Head of caudate nucleus (tissue), 42 donors: ENCODE data around the gene ACSS1.

Experiments
- DNase-seq, 42 donors: peaks; one replicate each; pipeline versions ENCODE4 v3.0.0 to v3.0.0-alpha.2; 2020 to 2021; ENCODE audit warnings: mixed read lengths in 7 of 42
- intact Hi-C: fragments of 100-400 bp; cut with DNase I; formaldehyde crosslinking; loops from one replicate; pipeline ENCODE4 v1.15.0; 2022

Gene ACSS1

GRCh38 chr20:24993337-24994185 is 64.4 kb downstream of the ACSS1 start:
- peak in 12 of 42 donors; percentile 8 to 52 (median 16) for DNase-seq
- intact Hi-C loops, result loop anchor here (2.0 to 5.0 kb wide), 5 partner anchors 71 to 399 kb away; partner anchors contain the start of genes ABHD12, ENTPD6 and PYGB

GRCh38 chr20:24992487-24993205 is 65.3 kb downstream of the ACSS1 start, which contains the start of gene APMAP:
APMAP (minus strand) TSS chr20:24992751; CDS start chr20:24992688, 63 bp downstream.
- DNase-seq, result peak; percentile 93 to 99 (median 98)
- intact Hi-C loops, result loop anchor here (5.0 kb wide), 4 partner anchors 185 to 400 kb away; partner anchors contain the start of genes ABHD12, ENTPD6 and PYGB

GRCh38 chr20:24991897-24992486 is 65.9 kb downstream of the ACSS1 start:
- intact Hi-C loops, result loop anchor here (5.0 kb wide), 4 partner anchors 185 to 400 kb away; partner anchors contain the start of genes ABHD12, ENTPD6 and PYGB
- peak in 13 of 42 donors; percentile 13 to 59 (median 40) for DNase-seq

GRCh38 chr20:24990810-24991252 is 67.1 kb downstream of the ACSS1 start:
- intact Hi-C loops, result loop anchor here (5.0 kb wide), 4 partner anchors 186 to 401 kb away; partner anchors contain the start of genes ABHD12, ENTPD6 and PYGB
- peak in 11 of 42 donors; percentile 2 to 41 (median 17) for DNase-seq

- intact Hi-C loops, result no loop called here
- peak in 7 of 42 donors; percentile 7 to 32 (median 14) for DNase-seq
These were observed 68.8 kb downstream of the ACSS1 start for GRCh38 chr20:24989162-24989561.

GRCh38 chr20:24987873-24988835 is 69.8 kb downstream of the ACSS1 start:
- intact Hi-C loops, result no loop called here
- peak in 10 of 42 donors; percentile 2 to 30 (median 14) for DNase-seq

GRCh38 chr20:24987244-24987643 is 70.7 kb downstream of the ACSS1 start:
- intact Hi-C loops, result no loop called here
- DNase-seq, result peak in 2 of 42 donors; percentile 1 to 19

- peak in 11 of 42 donors; percentile 5 to 40 (median 13) for DNase-seq
- intact Hi-C loops, result no loop called here
These were observed 71.4 kb downstream of the ACSS1 start for GRCh38 chr20:24986436-24987015.

- intact Hi-C loops, result no loop called here
- DNase-seq, result peak in 9 of 42 donors; percentile 8 to 42 (median 17)
These were observed 72.1 kb downstream of the ACSS1 start for GRCh38 chr20:24985802-24986201.

- DNase-seq, result peak in 10 of 42 donors; percentile 3 to 43 (median 14)
These were observed 72.8 kb downstream of the ACSS1 start for GRCh38 chr20:24984961-24985640.

GRCh38 chr20:24983896-24984295 is 74.0 kb downstream of the ACSS1 start:
- intact Hi-C loops, result no loop called here
- DNase-seq, result peak in 8 of 42 donors; percentile 4 to 35 (median 7)

More at GRCh38 chr20:24984961-24985640, 72.8 kb downstream of the ACSS1 start:
- intact Hi-C loops, result no loop called here

GRCh38 chr20:24981790-24982189 is 76.1 kb downstream of the ACSS1 start:
- intact Hi-C loops, result no loop called here
- DNase-seq, result peak in 26 of 42 donors; percentile 23 to 76 (median 54)

GRCh38 chr20:24981282-24981681 is 76.7 kb downstream of the ACSS1 start:
- intact Hi-C loops, result no loop called here
- DNase-seq, result peak in 8 of 42 donors; percentile 5 to 30 (median 10)

GRCh38 chr20:24980291-24981053 is 77.5 kb downstream of the ACSS1 start:
- intact Hi-C loops, result no loop called here
- peak in 12 of 42 donors; percentile 0 to 41 (median 14) for DNase-seq

GRCh38 chr20:24979036-24979960 is 78.6 kb downstream of the ACSS1 start:
- intact Hi-C loops, result no loop called here
- DNase-seq, result peak in 10 of 42 donors; percentile 8 to 36 (median 12)
